GM21737 (cell line): Measurements from ENCODE around the gene CD58.

ENCODE experiments used
- ATAC-seq: cut with Tn5 transposase; IDR thresholded peaks from one replicate; pipeline ENCODE4 v1.9.1; 2021; ENCODE audit warnings: mild to moderate bottlenecking, moderate library complexity; ENCODE audit not compliant: unreplicated experiment

Gene CD58

GRCh38 chr1:116514708-116515525 lies 55.9 kb downstream of the CD58 start:
- ATAC-seq: peak; percentile 79

- no peak for ATAC-seq
Measured at GRCh38 chr1:116513956-116514355, 56.9 kb downstream of the CD58 start.

DNA sequence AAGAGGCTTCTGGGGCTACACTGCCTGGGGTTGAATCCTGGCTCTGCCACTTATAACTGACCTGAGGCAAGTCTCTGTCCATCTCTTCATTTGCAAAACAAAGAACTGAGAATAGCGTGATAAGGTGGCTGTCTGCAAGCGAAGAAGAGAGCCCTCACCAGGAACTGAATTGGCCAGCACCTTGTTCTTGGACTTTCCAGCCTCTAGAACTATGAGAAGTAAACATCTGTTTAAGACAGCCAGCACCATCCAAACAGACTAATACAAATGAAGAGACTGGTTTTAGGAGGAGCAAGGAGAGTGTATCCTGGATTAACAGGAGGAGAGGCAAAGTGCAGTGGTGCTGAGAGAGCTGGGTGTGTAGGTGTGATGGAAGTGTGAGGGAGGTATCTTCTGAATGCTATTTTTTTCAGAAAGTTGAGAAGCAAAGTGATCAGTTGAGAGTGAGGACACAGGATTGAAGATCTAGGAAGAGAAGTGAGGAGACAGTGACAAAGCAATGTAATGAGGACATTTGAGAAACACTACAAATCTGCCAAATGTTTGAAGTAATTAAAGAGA lies 59.3 kb downstream of the CD58 start:
- no peak for ATAC-seq

DNA sequence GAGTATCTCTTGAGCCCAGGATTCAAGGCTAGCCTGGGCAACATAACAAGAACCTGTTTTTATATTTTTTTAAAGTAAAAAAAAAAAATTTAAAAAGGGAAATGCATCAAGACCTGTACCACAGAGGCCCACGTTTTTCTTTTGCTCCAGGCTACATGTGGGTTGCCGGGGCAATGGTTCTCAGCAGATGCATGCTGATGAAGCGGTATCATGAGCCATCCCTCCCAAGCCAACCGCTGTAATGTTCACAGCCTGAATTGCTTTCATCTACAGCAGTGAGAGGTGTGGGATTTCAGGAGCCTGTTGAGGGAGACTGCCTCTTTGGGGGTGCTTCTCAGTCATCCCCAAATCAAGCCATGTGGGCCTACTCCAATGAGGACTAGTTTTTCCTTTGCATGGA lies 60.5 kb downstream of the CD58 start:
- no peak for ATAC-seq

DNA sequence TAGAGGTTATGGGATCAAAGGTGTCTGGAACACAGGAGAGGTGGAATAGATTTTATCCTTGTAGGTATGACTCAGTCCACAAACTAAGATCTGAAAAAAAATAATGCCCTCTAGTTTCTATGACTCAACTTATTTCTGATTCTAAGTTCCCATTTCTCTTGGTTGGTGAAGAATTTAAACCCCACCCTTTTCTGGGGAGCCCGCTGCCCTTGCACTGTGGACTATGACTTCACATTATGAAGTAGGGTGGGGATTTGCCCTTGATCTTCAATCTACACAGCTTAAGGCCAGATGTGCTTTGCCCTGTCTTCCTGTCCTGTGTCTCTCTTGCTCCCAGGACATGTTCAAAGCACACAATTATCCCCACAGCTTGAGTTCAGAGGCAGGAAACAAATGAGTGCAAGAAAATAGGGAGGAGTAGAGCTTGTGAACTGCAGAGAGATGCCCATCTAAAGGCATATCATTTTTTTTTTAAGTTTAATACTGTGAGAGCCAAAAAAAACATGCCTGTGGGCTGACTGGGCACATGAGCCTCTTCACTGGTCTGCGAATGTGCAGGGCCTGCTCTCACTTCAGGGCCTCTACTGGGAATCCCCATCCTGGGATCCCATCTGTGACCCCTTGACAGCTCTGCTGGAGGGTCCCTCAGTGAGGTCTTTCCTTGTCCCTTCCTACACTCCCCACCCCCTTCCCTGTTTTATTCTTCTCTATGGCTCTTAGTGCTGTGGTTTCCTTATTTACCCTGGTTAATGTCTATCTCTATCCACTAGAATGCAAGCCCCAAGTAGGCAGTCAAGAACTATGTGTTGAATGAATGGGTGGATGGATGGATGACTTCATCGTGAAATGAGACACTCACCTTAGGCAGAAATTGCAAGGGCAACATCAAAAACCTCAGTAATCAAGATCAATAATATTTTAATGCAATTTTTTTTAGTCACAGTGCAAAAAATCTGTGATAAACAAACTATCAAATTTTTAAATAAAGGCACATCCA lies 61.5 kb downstream of the CD58 start:
- ATAC-seq: no peak

GRCh38 chr1:116508085-116508983 lies 62.5 kb downstream of the CD58 start:
- no peak for ATAC-seq

DNA sequence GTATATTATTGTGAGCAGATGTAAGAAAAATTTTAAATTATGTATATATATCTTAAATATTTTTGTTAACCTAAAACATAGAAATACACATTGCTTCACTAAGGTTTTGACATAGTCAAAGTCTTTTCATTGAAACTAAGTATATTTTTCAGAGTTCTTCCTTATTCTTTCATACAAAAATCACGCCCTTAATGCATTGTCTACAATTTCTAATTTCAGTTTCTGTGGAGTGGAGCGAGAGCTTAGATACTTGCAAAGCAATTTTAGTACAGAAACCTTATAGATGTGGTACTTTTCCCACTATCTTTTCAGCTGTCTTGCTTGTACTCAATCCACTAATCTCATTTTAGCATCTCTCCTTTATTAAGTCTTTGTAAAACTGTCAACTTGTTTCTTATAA lies 63.2 kb downstream of the CD58 start:
- no peak for ATAC-seq

DNA sequence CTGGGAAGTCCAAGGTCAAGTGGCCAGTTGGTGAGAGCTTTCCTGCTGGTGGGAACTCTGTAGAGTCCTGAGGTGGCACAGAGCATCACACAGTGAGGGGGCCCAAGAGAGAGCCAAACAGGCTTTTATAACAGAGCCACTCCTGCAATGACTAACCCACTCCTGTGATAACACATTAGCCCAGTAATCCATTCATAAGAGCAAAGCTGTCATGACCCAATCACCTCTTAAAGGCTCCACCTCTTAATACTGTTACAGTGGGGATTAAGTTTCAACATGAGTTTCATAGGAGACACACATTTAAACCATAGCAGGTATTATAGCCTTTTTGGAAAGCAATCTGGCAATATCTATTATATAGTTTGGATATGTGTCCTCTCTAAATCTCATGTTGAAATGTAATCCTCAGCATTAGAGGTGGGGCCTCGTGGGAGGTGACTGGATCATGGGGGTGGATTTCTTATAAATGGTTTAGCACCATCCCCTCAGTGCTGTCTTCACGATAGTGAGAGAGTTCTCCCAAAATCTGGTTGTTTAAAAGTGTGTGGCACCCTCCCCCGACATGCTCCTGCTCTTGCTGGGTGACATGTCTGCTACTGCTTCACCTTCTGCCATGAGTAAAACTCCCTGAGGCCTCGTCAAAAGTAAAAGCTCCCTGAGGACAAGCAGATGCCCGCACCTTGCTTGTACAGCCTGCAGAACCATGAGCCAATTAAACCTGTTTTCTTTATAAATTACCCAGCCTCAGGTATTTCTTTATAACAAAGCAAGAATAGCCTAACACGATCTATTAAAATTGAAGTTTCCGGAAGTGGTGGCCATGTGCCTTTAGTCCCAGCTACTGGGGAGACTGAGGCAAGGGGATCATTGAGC lies 64.5 kb downstream of the CD58 start:
- no peak for ATAC-seq

GRCh38 chr1:116504308-116505156 lies 66.3 kb downstream of the CD58 start:
- ATAC-seq: peak; percentile 92

- ATAC-seq: peak; percentile 6
Measured at GRCh38 chr1:116503546-116504307, 67.1 kb downstream of the CD58 start.

GRCh38 chr1:116502671-116503314 lies 68.0 kb downstream of the CD58 start:
- no peak for ATAC-seq

- ATAC-seq: no peak
Measured at GRCh38 chr1:116501870-116502244, 69.0 kb downstream of the CD58 start.

GRCh38 chr1:116501125-116501869 lies 69.5 kb downstream of the CD58 start:
- ATAC-seq: no peak

GRCh38 chr1:116498789-116499628 lies 71.8 kb downstream of the CD58 start:
- no peak for ATAC-seq

- no peak for ATAC-seq
Measured at GRCh38 chr1:116497656-116498055, 73.2 kb downstream of the CD58 start.

DNA sequence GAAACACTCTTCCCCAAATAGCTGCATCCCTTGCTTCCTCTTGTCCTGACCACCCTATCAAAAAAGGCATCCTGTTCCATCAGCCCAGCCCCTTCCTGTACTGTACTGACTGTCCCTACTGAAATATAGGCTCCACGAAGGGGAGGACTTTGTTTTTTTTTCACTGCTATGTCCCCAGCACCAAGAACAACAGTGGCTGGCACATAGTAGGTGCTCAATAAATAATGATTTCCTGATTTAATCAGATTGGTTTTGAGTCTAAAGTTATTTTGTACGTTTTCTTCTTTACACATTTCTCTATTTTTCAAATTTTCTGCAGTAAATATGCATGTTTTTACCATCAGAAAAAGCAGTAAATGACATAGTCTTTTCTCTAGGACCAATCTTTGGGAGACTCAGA lies 73.9 kb downstream of the CD58 start:
- no peak for ATAC-seq
